RPMI7951 (cell line): ENCODE results near the gene RUNX1. TPM values are rescaled to one million over a fixed set of nuclear protein-coding genes. Genes with fewer than 3 reads are reported as not detected.
"Not testable (repeated sequence)": the region's sequence is repeated elsewhere in the genome, so short reads cannot be mapped to it uniquely, and the experiment has no call there.

Experiments
- DNase-seq: peaks from one replicate; pipeline ENCODE4 v3.0.0-alpha.2; 2012; ENCODE audit warnings: low read depth
- total RNA-seq: library from RNA; depleted of rRNA; stranded (reverse); fragments of >200 nt; shearing (Covaris generic); gene quantifications from 2 replicates; pipeline ENCODE4 v1.2.3, GENCODE V29; 2014

The RUNX1 gene
- total RNA-seq, 1 experiment from 2014 or later: 13.8 TPM

DNA sequence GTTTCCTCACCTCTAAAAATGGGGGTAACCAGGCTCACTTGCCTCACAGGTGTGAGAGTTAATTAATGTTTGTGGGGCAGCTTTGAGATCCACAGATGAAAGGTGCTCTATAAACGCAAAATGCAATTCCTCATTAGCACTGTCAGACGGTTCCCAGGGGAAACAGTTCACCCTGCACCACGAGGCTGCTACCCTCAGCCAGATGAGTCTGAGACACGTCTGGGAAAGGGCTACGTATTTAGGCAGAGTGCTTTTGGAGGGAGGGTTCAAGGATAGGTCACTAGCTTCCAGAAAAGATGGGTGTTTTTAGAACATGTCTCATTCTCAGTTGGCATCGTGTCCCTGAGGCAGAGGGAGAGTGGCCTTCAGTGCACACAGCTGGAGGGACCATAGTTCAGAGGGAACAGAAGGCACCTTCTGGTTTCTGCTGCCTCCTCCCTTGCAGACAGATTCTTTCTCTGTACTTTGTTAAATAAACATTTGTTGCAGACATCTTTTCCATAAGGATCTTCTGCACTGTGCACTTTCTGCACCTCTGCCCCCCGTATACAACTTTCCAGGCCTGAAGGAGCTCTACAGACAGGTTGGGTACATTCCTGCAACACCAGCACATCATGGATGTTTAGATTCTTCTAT lies 240.4 kb downstream of the RUNX1 start:
- DNase-seq: peak; percentile 83

DNA sequence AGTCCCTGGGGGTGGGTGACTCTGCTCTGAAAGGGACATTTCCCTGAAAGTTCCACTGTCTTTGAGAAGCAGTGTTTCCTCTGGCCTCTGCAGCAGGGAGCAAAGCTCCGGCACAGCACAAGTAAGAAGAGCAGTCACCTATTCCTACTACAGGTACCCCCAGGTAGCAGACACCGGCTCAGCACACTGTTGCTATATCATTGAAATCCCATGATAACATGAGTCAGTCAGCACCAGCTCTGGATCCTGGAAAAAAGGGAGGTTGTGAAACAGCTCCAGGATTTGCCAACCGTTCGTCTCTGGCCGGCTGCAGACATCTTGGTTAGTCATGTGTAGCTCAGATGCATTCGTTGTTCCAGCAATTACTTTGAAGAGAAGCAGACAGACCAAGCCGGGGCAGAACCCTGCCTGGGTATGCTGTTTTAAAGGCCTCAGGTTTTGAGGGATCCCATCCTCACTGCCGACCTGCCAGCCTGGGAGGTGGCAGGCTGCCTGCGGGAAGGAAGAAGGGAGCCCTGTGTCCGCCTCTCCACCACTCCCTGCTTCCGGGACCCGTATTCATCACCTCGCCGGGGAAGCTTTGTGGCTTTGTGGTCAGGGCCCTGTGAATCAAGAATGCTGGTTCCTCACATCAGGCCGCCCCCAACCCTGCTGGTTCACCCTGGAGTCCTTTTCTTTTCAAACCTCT lies 241.1 kb downstream of the RUNX1 start:
- DNase-seq: peak; percentile 91

DNA sequence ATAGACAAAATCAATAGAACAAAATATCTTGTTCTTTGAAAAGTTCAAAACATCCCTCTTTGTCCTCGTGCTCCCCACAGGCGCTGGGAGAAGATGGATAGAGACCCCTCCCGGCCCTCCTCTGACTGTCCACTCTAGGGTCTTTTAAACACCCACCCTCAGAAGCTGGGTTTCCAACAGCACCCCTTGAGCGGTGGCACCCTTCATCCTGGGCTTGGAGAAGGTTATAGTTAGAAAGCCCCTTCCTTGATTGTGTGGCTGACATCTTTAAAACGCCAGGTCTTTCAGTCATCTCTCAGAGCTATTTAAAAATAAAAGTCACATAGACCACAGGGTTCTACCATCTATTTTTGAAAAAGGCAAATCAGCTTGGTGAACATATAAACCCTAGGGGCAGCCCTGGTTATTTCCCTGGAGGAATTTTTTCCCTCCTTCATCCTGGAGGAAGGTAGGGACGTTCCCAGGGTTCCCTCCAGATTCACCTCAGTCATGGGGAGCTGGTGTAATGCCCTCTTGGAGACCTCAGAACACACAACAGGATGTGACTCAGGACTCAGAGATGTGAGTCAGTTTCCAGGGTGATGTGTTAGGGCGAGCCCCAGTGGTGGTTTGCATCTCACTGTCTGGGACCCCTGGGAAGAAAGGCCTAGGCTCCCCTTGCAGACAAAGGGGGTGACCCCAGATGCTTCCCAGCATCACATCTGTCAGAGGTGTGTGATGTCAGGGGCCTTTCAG lies 241.8 kb downstream of the RUNX1 start:
- DNase-seq: peak; percentile 95

DNA sequence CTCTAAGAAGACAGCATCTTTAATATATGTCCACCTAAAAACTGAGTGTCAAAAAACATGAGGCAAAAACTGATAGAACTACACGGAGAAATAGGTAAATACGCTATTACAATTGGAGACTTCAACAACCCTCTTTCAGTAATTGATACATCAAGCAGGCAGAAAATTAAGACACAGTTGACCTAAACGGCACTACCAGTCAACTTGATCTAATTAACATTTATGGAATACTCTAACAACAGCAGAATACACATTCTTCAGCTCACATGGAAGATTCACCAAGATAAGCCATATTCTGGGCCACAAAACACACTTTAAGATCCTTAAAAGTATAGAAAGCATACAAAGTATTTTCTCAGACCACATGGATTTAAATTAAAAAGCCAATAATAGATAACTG lies 242.7 kb downstream of the RUNX1 start:
- no peak for DNase-seq

DNA sequence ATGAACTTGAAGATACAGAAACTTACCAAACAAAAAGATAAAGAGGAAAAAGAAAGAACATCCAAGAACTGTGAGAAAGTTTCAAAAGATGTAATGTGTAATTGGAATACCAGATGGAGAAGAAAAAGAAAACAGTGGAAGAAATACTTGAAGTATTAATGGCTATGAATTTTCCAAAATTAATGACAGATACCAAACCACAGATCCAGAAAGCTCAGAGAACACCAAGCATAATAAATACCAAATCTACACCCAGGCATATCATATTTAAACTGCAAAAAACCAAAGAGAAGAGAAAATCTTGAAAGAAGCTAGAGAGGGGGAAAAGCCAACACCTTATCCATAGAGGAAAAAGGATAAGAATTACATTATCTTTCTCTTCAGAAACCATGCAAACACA lies 243.9 kb downstream of the RUNX1 start:
- no peak for DNase-seq

DNA sequence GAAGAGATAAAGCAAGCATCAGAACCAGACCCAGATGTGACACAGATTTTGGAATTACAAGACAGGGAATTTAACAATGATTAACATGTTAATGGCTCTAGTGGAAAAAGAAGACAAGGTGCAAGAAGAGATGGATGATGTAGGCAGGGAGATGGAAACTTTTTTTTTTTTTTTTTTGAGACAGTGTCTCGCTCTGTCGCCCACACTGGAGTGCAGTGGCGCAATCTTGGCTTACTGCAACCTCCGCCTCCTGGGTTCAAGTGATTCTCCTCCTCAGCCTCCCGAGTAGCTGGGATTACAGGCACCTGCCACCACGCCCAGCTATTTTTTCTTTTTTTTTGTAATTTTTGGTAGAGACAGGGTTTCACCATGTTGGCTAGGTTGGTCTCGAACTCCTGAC lies 244.5 kb downstream of the RUNX1 start:
- DNase-seq: not testable (repeated sequence)

DNA sequence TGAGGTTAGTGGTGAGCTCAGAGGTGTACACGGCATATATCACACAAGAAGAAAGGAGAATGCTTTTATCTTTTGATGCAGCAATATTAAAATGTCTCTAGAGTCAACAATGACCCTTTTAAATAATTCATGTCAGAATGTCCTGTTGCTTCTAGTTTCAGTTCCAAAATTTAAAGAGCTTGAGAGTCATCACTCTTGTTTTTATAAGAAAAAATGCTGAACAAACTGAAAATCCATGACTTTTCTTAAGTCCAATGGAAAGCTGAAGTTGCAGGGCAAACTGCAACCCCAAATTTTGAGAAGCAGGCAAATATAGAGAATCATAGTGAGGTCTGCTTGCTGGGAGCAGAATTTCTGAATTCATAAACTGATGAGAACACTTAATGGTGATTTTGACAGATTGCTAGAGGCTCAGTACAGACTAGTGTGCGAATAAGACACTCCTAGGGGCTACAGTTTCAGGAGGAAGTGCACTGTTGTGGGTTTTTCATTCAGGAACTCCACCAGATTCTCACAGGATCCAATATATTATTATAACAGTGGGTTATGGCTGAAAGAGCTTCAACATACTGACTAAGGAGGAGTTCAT lies 245.2 kb downstream of the RUNX1 start:
- no peak for DNase-seq

DNA sequence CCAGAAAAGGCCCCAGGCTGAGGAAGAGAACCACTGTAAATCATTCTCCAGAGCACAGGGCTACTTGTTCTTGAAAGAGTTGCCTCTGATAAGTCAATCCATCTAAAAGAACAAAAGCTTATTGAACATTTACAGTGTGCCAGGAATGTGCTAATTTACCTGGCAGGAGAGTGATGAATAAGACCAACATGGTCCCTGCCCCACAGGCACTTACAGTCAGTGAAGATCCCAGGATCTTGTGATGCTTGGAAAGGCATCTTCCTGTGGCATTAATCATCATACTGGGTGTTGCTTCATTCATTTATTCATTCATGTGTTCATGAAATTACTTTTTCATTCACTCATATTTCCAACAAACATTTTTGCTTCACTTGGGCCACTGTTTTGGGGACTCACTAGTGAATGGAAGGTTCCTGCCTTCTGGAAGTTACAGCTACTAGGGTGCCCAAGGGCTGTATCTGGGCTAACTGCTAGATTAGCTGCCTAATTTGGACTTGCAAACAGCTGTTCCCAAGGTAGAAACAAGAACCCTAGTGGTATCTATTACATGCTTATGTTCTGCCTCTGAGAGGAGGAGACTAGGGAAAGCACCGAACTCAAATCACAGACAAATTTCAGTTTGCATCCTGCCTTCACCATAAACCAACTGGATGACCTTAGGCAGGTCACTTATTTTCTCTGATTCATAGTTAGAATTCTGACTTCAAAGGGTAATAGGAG lies 246.8 kb downstream of the RUNX1 start:
- DNase-seq: peak; percentile 30

DNA sequence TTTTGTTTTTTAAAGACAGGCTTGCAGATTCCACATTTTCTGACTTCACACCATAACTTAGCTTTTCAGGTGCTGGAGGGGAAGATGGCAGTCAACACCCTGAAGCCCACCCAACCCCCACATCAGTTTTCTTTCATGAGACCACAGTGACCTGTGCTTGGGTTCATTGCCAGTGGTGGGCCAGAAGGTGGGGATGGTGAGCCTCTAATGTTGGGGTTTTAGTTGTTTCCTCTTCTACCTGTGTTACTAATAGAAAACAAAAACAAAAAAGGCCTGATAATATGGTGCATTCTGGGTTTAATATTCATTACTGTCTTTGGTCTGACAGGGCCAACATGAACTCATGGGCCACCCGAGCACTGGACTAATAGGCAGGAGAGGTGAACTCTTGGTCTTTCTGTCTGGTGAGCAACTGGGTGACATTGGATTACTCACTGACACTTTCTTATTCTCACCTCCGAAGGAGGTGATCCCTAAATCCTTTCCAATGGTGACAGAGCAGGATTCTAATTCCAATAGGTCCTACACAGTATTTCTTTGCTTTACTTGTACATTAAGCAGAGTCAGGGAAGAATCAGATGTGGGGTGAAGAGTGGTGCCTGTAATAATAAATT lies 247.5 kb downstream of the RUNX1 start:
- no peak for DNase-seq

DNA sequence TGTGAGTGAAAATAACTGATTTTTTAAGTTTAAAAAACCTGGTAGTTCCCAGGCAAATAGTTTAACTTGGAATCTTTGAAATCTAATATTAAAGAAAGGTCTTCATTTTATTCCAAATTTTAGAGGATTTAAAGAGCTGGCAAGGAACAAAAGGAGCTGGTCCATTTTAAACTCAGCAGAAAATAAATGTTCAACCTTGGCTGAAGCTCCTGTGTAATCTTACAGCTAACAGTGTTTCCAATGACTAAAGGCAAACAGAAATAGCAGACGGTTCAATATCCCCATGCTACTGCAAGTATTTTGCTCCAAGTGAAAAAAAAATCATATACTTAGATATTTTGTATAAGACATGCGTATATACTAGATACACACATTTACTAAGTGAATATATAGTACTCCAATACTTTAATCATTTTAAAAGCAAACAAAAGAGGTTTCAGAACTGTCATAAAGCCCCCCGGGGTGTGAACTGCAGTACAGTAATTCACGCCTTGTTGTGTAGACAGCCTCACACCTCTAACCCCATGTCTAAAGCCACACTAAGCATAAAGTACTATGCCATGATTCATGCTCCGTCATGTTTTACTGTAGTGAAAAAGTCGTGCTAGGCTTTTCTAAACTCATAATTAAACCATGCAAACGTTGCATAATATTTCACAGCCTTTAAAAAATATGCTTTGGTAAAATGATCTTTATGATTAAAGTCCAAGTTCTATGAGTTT lies 248.1 kb downstream of the RUNX1 start:
- no peak for DNase-seq

DNA sequence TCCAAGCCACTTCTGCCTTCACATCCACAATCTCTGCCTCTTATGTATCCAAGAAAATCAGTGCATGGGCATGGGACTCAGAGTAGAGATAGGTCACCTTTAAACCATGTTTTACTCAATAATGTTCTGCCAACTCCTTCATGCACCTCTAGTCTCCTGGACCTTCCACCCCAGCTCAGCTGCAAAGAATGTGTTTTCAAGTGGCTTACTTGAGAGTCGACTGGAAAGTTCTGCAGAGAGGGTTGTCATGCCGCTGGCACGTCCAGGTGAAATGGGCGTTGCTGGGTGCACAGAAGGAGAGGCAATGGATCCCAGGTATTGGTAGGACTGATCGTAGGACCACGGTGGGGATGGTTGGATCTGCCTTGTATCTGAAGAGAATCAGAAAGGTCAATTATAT lies 250.0 kb downstream of the RUNX1 start:
- DNase-seq: no peak

DNA sequence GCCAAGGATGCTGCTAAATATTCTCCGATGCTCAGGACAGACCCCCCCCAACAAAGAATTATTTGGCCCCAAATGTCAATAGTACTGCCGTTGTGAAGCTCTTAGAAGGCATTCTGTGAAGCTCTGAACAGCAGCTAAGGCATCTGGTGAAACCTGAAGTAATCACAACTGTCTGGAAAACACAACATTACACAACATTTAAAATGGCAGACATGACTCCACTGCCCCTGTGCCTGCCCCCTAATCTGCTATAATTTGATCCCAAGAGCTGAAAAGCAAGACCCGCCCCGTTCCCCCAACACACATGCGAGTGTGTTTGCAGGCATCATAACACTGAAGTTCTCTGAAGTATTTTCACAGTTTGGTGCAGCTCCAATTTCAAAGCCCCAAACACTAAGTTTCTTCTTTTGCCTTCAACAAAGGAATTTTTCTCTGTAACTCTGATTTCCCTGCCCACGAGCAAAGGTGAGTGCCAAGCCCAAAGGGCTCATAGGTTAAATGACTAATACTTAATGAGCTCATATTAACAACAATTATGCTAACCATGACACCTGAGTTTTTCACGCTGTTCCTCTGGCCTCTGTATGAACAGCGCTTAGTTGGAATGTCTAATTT lies 251.1 kb downstream of the RUNX1 start:
- DNase-seq: no peak

DNA sequence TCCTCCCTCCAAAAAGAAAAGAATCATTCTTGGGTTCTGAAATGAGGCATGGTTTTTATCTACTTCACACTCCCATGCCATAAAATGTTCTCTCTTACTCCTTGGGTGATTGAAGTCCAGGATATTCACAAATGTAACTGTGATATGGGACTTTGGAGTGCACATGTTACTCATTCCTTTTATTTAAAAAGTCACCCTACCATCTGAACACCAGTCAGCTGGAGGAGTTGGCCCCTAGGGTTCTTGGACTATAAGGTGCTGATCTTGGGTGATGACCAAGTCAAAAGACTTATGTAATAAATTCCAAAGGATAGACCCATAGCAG lies 251.9 kb downstream of the RUNX1 start:
- no peak for DNase-seq

DNA sequence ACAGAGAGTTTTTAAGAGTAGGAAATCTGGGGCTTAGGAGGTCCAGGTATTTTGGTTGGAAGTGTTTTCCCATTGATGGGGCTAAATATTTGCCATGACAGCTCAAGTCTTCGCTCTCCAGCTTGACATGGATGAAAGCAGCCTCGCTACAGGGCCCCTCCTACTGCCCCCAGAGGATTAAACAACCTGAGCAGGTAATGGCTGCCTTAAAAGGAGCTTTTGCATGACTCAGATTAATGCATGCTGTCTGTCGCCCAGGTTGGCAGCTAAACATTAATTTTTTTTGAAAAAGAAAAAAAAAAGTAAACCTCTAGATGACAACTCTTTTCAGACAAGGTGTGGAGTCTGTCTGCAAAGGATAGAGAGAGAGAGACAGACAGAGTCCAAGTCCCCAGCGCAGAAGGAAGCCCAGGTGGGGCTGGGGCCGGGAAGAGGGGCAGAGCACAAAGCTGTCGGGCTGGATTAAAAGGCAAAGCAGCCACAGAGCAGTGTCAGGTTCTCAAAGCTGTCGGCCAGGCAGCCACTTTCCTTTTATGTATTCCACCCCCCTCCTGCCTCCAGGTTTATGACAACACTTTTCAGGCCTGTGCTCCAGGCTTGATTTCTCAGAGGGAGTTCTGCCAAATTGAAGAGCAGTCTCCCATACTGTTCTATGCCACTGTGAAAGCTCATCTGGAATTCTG lies 252.4 kb downstream of the RUNX1 start:
- DNase-seq: peak; percentile 40

DNA sequence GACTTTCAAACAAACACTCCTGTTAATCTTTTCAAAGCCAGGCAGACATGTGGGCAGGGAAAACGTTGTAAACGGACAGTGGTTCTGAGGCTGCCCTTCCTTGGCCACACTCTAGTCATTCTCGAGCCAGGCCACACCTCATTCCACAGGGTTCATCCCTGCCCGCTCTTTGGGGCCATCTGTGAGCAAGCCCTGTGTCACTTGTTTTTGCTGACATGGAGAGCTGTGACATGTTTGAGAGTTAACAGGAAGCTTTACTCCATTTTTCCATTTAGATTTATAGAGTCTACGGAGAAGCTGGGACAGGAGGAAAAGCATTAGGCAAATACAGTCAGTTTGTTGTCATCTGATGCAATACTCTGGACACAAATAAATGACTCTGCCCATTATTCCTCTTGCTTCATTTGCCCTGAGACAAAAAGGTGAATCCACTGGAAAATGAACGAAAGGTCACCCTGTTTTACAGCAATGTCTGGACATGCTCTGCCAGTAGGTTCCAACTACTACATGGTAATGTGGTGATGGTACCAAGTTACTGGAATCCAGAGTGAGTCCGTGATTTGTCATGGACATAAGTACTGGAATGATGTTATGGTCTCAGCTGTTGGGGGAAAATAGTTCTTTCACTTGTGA lies 253.4 kb downstream of the RUNX1 start:
- peak; percentile 74 for DNase-seq

DNA sequence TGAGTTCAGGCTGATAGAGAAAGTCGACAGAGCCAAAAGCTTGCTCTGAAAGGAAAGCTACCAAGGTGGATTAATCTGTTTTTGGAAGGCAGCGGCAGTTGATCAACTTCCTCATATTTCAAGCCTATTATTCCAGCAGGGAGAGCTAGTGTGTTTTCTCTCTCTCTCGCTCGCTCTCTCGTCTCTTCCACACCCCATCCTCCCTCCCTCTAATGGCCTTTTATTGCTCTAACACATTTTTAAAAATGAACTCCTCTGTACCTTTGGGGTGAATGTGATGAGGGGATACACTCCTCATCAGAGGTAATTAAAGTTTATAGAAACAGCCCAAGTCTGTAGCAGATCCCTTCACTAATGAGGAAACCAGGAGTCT lies 253.9 kb downstream of the RUNX1 start:
- peak; percentile 39 for DNase-seq

DNA sequence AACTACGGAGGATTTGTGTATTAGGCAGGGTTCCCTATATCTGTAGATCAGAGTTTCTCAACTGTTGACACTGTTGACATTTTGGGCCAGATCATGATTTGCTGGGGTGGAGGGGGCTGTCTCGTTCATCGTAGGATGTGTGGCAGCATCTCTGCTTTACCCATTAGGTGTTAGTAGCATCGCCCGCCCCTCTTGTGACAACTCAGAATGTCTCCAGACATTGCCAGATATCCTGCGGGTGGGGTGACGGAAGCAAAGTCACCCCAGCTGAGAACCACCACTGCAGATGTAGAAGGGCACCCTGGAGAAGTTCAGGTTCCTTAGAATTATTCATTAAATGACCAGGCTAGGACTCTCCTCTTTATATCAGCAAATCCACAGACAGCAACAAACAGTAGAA lies 254.4 kb downstream of the RUNX1 start:
- no peak for DNase-seq

DNA sequence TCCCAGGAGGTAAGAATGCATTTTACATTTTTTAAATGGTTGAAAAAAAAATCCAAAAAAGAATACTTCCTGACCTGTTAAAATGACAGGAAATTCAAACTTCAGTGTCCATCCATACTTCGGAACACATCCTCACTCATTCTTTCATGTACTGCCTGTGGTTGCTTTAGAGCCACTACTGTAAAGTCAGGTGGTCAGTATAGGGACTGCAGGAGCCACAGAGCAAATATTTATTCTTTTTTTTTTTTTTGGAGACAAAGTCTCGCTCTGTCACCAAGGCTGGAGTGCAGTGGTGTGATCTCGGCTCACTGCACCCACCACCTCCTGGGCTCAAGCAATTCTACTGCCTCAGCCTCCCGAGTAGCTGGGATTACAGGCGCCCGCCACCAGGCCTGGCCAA lies 255.6 kb downstream of the RUNX1 start:
- DNase-seq: no peak

DNA sequence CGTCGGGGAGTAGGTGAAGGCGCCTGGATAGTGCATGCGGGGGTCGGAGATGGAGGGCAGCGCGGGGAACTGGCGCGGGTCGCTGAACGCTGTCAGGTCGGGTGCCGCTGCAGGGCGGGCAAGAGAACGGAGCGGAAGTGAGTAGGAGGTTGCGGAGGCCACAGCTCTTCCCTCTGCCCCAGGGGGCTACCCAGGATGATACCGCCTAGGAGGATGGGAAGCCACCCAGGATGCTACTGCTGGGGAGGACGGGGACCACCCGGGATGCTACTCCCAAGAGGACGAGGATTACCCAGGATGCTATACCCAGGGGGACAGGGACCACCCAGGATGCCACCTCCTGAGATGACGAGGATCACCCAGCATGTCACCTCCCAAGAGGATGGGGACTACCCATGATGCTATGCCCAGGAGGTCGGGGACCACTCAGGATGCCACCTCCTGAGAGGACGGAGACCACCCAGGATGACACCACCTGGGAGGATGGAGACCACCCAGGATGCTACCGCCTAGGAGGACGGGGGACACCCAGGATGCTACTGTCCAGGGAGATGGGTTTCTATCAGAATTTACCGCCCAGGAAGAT lies 256.5 kb downstream of the RUNX1 start:
- DNase-seq: no peak
